Tibial nerve (tissue), 3 donors: Measurements from ENCODE around the gene CDH26.

Source experiments
- POLR2A ChIP-seq, 2 donors: fragments of 450-650 bp; IDR thresholded peaks; one replicate each; pipeline ENCODE4 v1.6.1; 2017; ENCODE audit warnings: antibody characterized with exemption in 2 of 2, mild to moderate bottlenecking in 2 of 2, moderate library complexity in 2 of 2
- TF ChIP-seq, protein P1 (sequence below), 5 experiments: fragments of 200-600 bp in 3 of 5; fragments of 450-650 bp in 2 of 5; sonication (generic) in 3 of 5; IDR thresholded peaks; one replicate each; pipeline ENCODE4 v1.5.1; 2016 to 2019; ENCODE audit warnings: antibody characterized with exemption in 5 of 5, mild to moderate bottlenecking in 3 of 5, moderate library complexity in 2 of 5

DNA sequence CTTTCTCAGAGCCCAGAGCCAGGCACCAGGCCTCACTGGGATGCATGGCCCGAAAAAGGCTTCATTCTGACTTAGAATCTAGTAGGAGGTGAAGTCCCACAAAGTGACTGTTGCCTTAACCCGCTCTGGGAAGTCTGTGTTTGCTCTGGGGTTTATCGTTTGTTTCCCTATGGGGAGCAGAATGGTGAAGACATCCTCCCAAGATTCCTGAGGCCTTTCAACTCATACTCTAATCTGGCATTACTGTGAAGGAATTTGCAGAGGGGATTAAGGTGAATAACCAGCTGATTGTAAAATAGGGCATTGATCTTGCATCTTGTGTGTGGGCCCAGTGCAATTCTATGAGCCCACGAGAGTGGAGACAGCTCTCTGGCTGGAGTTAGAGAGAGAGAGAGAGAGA lies 67.8 kb downstream of the CDH26 start:
- no peak for TF ChIP-seq POLR2A (IDR thresholded peaks at IDR 0.05)
- TF ChIP-seq, protein P1, sequence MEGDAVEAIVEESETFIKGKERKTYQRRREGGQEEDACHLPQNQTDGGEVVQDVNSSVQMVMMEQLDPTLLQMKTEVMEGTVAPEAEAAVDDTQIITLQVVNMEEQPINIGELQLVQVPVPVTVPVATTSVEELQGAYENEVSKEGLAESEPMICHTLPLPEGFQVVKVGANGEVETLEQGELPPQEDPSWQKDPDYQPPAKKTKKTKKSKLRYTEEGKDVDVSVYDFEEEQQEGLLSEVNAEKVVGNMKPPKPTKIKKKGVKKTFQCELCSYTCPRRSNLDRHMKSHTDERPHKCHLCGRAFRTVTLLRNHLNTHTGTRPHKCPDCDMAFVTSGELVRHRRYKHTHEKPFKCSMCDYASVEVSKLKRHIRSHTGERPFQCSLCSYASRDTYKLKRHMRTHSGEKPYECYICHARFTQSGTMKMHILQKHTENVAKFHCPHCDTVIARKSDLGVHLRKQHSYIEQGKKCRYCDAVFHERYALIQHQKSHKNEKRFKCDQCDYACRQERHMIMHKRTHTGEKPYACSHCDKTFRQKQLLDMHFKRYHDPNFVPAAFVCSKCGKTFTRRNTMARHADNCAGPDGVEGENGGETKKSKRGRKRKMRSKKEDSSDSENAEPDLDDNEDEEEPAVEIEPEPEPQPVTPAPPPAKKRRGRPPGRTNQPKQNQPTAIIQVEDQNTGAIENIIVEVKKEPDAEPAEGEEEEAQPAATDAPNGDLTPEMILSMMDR (IDR thresholded peaks at IDR 0.05): no peak
